Neural progenitor cell (in vitro differentiated cells): Measurements from ENCODE around the gene EEIG1.

Experiments used
- EZH2 ChIP-seq: fragments of 200-600 bp; sonication (generic); IDR thresholded peaks from 2 replicates; pipeline ENCODE4 v1.6.1; 2017; ENCODE audit warnings: antibody characterized with exemption, mild to moderate bottlenecking, moderate library complexity
- EZH2phosphoT487 ChIP-seq: fragments of 200-600 bp; sonication (generic); IDR thresholded peaks from 2 replicates; pipeline ENCODE4 v1.6.1; 2017; ENCODE audit warnings: antibody characterized with exemption
- TF ChIP-seq, protein P1 (sequence below): fragments of 200-600 bp; sonication (generic); IDR thresholded peaks from 2 replicates; pipeline ENCODE4 v1.5.1; 2017; ENCODE audit warnings: antibody characterized with exemption, mild to moderate bottlenecking

DNA sequence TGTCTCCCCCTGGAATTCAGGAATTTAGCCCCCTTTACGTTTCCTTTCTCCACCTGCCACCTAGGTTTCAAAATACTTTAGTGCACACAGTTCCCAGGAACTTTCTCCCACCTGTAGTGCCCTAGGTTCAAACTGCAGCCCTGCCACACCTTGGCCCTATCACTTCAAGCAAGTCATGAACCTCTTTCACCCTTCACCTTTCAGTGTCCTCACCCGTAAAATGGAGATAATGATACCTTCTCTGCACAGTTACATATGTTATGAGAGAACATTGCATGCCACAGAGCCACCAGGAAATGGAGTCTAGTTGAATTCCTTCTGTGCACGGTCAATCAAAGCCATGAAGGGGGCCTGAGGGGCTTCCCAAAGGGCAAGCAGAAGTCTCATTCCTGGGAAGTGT, 9.8 kb upstream of the EEIG1 start:
- TF ChIP-seq, protein P1, sequence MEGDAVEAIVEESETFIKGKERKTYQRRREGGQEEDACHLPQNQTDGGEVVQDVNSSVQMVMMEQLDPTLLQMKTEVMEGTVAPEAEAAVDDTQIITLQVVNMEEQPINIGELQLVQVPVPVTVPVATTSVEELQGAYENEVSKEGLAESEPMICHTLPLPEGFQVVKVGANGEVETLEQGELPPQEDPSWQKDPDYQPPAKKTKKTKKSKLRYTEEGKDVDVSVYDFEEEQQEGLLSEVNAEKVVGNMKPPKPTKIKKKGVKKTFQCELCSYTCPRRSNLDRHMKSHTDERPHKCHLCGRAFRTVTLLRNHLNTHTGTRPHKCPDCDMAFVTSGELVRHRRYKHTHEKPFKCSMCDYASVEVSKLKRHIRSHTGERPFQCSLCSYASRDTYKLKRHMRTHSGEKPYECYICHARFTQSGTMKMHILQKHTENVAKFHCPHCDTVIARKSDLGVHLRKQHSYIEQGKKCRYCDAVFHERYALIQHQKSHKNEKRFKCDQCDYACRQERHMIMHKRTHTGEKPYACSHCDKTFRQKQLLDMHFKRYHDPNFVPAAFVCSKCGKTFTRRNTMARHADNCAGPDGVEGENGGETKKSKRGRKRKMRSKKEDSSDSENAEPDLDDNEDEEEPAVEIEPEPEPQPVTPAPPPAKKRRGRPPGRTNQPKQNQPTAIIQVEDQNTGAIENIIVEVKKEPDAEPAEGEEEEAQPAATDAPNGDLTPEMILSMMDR = no peak
- TF ChIP-seq EZH2 = no peak
- TF ChIP-seq EZH2phosphoT487 = no peak
